Activated CD8-positive, alpha-beta memory T cell treated with anti-CD3 and anti-CD28 coated beads, Interleukin-2, amount 50 U/mL, for 4 hours (primary cell): ENCODE measurements around the gene PEAK3.

ENCODE experiments used
- DNase-seq: peaks from one replicate; pipeline ENCODE4 v3.0.0-alpha.2; 2020

PEAK3 gene

DNA sequence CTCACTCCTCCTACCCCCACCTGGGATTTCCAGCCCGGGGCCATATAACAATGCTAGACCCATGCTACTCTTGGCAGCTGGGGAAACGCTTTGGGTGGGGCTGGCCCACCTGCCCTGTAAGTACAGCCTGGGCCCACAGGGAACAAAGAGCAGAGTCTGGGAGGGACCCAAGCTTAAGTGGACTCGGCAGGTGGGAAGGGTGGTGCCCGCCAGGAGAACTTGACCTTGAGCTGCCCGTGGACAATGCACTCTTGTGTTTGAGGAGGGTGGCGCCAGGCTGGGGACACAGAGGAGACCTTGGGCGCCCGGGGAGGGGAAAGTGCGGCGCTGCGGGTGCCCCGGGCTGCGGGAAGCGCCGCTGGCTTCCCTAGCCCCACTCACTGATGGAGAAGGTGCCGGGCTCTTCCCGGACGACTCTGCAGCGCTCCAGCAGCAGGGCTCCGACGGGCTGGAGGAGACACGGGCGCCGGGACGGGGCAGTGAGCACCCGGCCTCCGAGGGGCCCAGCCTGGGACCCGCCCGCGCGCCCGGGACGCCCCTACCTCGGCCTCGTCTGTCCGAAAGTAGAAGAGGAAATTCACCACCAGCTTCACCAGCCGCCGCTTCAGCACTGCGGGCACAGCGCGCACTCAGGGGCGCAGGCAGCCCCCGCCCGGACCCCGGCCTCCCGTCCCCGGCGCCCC is 46.5 kb downstream of the PEAK3 start:
- DNase-seq = no peak

DNA sequence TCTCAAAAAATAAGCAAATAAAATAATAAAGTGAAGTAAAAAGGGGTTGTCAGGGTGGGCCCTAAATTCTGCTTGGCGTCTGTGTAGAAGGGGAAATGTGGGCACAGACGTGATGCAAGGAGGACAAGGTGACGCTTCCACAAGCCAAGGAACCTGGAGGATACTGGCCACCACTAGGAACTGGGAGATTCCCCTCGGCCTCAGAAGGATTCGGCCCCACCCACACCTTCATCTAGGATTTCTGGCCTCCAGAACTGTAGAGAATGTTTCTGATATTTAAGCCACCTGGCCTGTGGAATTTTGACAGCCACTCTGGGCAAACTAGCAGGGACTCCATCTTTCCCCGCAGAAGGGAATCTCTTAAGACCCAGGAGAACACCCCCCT is 47.0 kb downstream of the PEAK3 start:
- no peak for DNase-seq

DNA sequence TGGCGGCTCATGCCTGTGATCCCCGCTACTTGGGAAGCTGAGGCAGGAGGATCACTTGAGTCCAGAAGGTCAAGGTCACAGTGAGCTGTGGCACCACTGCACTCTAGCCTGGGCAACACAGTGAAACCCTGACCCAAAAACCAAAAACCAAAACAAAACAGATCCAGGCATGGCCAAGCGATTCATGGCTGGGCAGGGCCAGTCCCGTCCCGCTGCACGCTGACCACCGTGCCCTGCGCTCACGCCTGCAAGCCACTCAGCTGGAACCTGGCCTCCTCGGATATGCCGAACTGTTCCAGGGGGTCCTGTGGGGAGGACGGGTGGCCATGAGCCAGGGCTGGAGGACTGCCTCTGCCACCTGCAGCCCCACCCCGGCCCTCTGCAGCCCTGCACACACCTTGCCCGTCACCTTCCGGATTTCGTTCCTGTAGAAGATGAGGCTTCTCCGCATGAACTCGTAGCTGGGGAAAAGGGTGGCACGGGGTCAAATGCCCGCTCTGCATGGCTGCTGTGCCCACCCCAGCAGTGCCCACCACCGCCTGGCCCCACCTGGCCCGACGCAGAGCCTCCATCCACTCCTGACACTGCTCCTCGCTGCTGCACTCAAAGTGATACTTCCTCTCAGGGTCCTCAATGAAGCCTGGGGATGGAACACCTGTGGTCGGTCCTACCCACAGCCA is 48.2 kb downstream of the PEAK3 start:
- no peak for DNase-seq

DNA sequence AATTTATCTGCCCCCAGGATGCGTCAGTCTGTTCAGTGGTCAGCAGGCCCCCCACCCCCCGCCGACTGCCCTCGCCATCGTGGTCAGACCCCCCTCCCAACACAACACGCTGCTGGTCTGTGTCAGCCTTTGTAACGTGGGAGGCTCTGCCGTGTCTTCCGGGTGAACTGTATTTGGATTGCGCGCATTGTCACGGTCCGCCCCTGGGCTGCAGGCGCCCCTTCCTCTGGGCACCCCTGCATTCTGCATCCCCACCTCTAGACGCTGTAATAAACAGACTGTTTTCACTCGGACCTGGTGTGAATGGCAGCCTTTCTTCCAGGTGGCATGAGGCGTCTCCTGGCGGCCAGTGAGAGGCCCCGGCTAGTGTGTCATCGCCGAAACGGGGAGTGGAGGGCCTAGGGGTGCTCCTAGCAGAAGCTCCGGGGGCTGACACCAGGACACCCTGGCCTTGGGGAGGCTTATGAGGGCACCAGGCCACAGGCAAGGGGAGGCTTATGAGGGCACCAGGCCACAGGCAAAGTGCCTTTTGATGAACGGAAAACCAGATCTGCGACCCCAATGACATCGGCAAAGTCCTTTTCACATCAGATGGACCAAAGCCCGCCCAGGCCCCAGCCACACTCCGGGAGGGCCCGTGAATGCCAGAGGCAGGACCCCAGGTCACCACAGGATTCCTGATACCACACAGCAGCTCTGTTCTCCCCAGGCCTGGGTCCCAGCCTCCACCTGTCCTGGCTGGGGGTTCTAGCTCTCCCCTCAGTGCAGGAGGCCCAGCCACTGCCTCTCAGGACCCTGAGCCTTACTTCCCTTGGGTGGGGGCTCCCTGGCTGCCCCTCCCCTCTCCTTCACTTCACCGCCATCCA is 49.5 kb downstream of the PEAK3 start:
- DNase-seq = no peak

DNA sequence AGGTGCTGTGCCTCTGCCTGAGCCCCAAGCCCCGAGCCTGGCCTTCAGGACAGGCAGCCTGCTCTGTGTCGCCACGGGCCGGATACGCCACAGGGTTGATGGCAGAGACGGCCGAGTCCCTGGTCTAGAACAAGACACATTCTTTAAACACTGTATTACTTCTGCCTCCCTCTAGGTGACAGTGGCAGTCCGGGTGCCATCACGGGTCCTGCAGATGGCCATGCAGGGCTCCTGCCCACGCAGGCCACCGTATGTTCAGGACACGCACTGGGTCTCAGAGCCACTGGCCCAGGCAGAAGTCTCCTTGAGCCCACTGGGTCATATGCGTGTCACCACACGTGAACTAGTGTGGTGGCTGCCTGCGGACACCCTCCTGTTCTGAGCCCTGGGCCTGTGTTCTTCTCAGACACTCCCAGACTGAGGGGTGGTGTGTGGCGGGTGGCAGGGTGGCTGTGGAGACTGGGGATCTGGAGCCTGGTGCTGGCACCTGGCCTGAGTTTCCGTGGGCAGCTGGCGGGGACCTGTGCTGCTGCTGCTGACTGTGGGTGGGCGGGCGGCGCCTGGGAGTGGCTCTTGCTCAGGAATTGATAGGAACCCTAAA is 50.3 kb downstream of the PEAK3 start:
- no peak for DNase-seq

DNA sequence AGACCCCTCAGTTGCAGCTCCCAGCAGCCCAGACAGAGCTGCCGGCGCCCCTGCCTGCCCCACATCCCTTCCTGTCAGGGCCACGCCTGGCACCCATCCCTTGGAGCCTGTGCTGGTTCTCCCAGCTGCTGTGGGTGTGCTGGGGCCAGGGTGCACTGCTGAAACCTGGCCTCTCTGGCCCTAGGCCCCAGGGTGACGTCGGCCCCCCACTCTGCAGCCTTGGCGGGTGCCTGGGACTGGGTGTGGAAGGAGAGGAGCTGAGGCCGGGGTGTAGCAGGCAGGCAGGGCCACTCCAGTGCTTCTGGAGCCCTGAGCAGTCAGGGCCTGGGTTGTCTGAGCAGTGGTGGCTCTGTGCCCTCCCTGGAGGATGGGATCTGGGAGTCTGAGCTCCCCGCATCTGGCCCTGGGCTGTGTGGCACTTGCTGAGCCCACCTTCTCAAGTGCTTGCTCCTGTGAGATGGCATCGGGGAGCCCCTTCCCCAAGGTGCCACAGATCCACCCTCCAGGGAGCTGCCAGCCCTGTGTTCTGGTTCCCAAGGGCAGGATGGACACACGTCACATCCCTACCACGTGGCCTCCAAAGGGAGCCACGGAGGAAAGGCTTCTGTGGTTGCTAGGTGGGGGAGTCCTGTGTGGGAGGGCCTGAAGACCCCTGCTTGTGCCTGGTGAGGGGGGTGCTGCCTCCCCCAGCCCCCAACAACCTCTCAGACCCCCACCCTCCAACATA is 51.0 kb downstream of the PEAK3 start:
- DNase-seq = no peak

GRCh38 chr19:2230033-2230531 is 51.9 kb downstream of the PEAK3 start:
- no peak for DNase-seq

GRCh38 chr19:2229103-2230032 is 52.6 kb downstream of the PEAK3 start:
- no peak for DNase-seq

DNA sequence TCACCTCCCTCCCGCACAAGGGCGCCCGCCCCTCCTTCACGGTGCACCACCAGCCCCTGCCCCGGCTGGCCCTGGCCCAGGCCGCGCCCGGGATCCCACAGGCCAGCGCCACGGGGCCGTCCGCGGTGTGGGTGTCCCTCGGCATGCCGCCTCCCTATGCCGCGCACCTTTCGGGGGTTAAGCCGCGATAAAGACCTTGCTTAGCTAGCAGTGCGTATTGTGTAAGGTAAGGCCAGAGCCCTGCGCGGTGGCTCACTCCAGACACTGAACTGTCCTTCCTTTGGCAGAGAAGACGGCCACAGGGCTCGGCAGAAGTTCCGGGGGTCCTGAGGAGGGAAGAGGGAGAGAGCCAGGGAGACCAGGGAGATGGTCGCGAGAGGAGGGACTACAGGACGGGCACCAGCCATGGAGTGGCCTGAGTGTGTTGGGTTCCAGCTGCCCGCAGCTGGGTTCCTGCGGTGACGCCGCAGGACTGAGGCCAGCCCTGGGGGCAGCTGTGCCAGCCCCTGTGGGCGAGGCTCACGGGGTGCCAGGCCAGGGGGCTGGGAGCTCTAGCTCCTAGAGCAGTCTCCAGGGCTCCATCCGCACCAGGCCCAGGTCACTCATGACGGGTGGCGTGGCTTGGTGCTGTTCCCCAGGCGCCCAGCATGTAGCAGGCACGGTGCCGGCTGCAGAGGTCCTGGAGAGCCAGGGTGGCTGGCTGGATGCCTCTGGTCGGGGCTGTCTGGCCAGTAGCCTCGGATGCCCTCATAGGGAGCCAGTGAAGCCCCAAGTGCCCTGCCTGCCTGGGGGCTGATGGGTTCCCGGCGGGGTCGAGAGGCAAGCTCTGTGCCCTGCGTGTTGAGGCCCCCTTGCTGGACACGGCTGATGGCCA is 53.6 kb downstream of the PEAK3 start:
- DNase-seq = no peak

- no peak for DNase-seq
Observed at GRCh38 chr19:2227415-2228156, 54.4 kb downstream of the PEAK3 start.

DNA sequence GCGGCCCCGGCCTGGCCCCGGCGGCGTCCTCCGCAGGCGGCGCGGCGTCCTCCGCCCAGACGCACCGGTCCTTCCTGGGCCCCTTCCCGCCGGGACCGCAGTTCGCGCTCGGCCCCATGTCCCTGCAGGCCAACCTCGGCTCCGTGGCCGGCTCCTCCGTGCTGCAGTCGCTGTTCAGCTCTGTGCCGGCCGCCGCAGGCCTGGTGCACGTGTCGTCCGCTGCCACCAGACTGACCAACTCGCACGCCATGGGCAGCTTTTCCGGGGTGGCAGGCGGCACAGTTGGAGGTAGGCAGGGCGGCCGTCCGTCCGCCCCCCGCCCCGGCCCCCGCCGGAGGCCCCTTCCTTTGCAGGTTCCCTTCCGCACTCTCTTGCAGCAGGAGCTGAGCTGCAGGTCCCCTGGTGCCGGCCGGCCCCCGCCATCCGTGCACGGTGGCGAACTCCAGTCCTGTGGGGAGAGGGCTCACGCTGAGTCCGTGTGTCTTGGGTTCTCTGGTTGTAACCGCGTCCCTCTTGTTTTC is 55.1 kb downstream of the PEAK3 start:
- no peak for DNase-seq

DNA sequence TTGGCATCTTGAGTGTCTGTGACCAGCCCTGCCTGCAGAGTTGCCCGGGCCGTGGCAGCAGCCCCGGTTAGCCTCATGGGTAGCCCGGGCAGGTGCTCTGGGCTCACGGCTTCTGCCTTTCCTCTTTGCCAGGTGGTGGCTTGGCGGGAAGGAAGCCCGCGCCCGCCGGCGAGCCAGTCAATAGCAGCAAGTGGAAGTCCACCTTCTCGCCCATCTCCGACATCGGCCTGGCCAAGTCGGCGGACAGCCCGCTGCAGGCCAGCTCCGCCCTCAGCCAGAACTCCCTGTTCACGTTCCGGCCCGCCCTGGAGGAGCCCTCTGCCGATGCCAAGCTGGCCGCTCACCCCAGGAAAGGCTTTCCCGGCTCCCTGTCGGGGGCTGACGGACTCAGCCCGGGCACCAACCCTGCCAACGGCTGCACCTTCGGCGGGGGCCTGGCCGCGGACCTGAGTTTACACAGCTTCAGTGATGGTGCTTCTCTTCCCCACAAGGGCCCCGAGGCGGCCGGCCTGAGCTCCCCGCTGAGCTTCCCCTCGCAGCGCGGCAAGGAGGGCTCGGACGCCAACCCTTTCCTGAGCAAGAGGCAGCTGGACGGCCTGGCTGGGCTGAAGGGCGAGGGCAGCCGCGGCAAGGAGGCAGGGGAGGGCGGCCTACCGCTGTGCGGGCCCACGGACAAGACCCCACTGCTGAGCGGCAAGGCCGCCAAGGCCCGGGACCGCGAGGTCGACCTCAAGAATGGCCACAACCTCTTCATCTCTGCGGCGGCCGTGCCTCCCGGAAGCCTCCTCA is 55.7 kb downstream of the PEAK3 start:
- no peak for DNase-seq

DNA sequence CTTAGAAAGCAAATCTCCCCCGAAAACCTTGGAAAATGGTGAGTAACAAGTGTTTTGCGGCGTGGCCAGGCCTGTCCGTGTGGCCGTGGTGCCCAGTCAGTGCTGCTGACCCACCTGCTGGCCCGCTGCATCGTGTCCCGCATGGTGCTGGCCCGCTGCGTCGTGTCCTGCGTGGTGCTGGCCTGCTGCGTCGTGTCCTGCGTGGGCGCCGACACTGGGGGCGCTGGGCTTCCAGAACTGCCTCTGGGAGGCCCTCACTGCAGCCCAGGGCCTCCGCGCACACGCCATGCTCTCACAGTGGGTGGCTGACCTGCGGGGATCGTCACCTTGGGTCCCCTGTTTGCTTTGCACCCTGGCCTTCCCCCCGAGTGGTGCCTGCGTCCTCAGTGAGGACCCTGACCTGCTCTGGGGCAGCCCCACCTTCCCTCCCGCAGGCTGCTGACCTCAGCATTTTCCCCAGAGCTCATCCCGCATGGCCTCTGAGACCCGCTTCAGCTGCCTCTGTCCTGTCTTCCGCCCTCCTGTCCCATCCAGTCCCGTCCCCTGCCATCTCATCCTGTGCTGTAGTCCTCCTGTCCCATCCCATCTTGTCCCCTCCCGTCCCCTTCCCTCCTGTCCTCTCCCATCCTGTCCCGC is 56.4 kb downstream of the PEAK3 start:
- DNase-seq = no peak

- no peak for DNase-seq
Observed at GRCh38 chr19:2224754-2225349, 57.1 kb downstream of the PEAK3 start.
